ENCODE measurements around the gene SLC1A7.

Gene SLC1A7

GRCh38 chr1:53132176-53132575 is 10.3 kb downstream of the SLC1A7 start:
- no peak for DNase-seq

- no peak for DNase-seq
Measured at GRCh38 chr1:53131590-53131938, 10.9 kb downstream of the SLC1A7 start.

GRCh38 chr1:53130878-53131589 is 11.4 kb downstream of the SLC1A7 start:
- no peak for DNase-seq

GRCh38 chr1:53130598-53130877 is 11.9 kb downstream of the SLC1A7 start:
- no peak for DNase-seq

- no peak for DNase-seq
Measured at GRCh38 chr1:53129891-53130597, 12.4 kb downstream of the SLC1A7 start.

- DNase-seq, result no peak
Measured at GRCh38 chr1:53128401-53128800, 14.0 kb downstream of the SLC1A7 start.

GRCh38 chr1:53127546-53127945 is 14.9 kb downstream of the SLC1A7 start:
- no peak for DNase-seq

- DNase-seq, result no peak
Measured at GRCh38 chr1:53126495-53126894, 15.9 kb downstream of the SLC1A7 start.

GRCh38 chr1:53125623-53126360 is 16.6 kb downstream of the SLC1A7 start:
- no peak for DNase-seq

- no peak for DNase-seq
Measured at GRCh38 chr1:53125122-53125521, 17.3 kb downstream of the SLC1A7 start.

GRCh38 chr1:53123453-53124140 is 18.8 kb downstream of the SLC1A7 start:
- DNase-seq, result no peak

GRCh38 chr1:53122961-53123413 is 19.5 kb downstream of the SLC1A7 start:
- DNase-seq, result no peak

GRCh38 chr1:53122201-53122885 is 20.1 kb downstream of the SLC1A7 start:
- DNase-seq, result no peak

- no peak for DNase-seq
Measured at GRCh38 chr1:53121319-53122172, 20.9 kb downstream of the SLC1A7 start.

GRCh38 chr1:53120659-53121058 is 21.8 kb downstream of the SLC1A7 start:
- DNase-seq, result no peak

GRCh38 chr1:53117836-53118235 is 24.6 kb downstream of the SLC1A7 start:
- DNase-seq, result no peak

- DNase-seq, result no peak
Measured at GRCh38 chr1:53116933-53117600, 25.4 kb downstream of the SLC1A7 start.

- DNase-seq, result no peak
Measured at GRCh38 chr1:53116307-53116810, 26.1 kb downstream of the SLC1A7 start.

- DNase-seq, result no peak
Measured at GRCh38 chr1:53115403-53116306, 26.8 kb downstream of the SLC1A7 start.
